GM12892 (cell line): ENCODE data around the gene AOPEP.
"Not testable (repeated sequence)": the region's sequence is repeated elsewhere in the genome, so short reads cannot be mapped to it uniquely, and the experiment has no call there.

ENCODE experiments used
- DNase-seq: peaks from one replicate; pipeline ENCODE4 v3.0.0; 2011; ENCODE audit not compliant: insufficient read length
- FAIRE-seq: peaks from 2 replicates; lab custom pipeline; 2011; peaks lifted over from hg19 to GRCh38; lab: Jason Lieb, UNC
- POLR2A ChIP-seq: IDR thresholded peaks from 2 replicates; pipeline ENCODE4 v1.6.1; 2011; ENCODE audit warnings: low read depth, low read length, control low read depth
- POLR2AphosphoS5 ChIP-seq: IDR thresholded peaks from 2 replicates; pipeline ENCODE4 v1.6.1; 2011; ENCODE audit warnings: low read depth, low read length, control low read depth
- TAF1 ChIP-seq: IDR thresholded peaks from 2 replicates; pipeline ENCODE4 v1.6.1; 2011; ENCODE audit warnings: low read depth, mild to moderate bottlenecking, control low read depth, low read length, borderline replicate concordance

Gene AOPEP

DNA sequence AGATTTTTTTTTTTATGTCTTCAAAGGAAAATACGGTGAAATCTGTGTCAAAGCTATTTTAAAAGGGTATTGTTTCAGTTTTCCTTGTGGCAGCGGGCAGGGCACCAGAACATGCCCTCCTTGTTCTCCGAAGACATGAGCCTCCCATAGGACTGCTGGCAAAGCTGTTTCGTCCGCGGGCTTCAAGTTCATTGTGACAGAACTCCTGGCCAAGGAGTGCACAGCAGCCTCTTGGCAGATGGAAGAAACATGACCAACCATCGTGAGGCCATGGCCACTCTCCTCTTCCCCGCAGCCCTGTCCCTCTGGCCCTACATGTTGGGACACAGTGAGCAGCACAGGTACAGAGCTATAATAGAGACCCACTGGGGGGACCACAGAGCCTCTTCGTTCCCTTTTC lies 99.5 kb downstream of the AOPEP start:
- no peak for FAIRE-seq
- TF ChIP-seq POLR2A = no peak
- no peak for TF ChIP-seq TAF1
- no peak for TF ChIP-seq POLR2AphosphoS5
- no peak for DNase-seq

DNA sequence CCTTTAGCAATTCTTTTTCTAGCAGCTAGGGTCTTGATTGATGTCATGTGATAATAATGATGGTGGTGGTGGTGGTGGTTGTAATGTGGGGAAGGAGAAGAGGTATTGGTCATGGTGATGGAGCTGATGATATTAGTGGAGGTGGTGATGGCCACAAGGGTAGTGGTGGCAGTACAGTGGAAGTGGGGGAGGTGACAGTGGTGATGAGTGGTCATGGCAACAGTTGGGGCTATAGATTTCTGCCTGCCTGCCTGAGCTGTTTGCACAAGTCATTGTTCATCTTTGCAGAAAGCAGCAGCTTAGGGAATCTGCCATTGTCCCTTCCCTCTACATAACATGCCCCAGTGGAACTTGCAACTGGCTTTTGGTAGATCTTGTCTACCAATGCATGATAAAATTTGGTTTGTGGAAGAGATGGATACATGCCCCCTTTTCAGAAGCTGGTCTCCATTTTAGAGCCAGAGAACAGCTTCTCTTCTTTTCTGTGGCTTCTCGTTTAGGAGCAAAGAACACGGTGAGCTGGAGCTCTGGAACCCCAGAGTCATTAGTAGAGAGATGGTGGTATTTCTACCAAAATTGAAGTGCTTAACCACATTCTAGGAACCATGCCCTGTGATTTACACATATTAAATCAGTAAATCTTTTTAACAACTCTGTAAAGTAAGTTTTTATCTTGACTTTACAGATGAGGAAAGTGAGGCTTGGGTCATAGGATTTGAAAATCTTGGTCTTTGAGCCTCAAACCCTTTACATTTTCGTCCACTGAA lies 100.3 kb downstream of the AOPEP start:
- no peak for FAIRE-seq
- TF ChIP-seq TAF1 = no peak
- no peak for TF ChIP-seq POLR2A
- no peak for TF ChIP-seq POLR2AphosphoS5
- no peak for DNase-seq

DNA sequence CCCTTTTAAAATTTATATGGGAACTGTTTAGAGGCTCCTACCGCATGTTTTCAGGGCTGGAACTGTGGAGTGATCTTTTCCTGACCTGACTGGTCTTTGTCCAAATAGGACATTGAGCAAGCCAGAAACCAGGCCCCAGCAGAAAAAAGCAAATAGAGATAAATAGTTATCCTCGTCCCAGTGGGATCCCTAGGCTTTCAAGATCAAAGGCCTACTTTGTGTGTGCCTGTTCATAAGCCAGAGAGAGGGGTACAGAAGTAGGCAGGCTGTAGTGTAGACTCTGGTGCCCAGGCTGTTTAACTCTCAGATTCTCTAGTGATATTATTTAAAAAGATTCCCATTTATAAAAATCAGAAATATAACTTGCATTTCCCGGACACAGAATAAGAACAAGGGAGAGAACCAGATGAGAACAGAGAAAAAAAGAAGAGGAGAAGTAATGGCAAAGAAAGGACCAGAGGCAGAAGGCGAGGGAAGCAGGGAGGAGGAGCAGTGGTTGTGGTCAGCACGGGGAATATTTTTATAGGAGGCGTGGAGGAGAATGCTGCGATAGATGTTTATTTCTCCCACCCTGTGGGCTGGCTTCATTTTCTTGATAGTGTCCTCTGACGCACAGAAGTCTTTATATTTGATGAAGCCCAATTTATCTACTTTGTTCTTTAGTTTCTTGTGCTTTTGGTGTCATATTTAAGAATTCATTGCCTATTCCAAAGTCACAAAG lies 101.2 kb downstream of the AOPEP start:
- DNase-seq = no peak
- no peak for TF ChIP-seq POLR2A
- no peak for TF ChIP-seq TAF1
- no peak for TF ChIP-seq POLR2AphosphoS5
- no peak for FAIRE-seq

DNA sequence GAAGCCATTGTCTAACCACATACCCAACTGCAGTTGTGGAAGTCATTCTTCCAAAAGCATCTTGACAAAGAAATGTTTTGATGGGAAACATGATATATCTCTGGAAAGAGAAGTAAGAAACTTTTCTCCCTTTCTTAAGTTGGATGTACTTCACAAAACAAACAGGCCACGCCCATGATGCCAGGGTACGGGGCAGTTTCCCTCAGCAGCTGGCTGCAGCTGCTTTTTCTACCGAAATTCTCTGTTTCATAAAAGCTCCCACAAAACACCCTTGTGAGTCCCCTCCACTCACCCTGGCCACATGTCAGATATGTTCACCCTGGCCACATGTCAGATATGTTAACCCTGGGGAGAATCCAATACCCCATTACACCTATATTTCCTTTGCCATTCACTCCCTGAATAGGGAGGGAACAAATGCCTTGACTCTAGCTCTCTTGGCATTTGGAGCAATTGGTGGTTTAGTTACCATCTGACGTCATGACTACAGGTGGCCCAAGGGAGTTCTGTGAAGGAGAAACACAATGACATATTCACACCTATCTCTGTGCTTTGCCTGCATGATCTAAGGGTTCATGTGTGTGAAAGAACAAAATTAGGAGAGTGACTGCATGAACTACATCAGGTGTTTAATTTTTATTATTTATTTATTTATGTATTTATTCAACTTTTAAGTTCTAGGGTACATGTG lies 103.0 kb downstream of the AOPEP start:
- FAIRE-seq = no peak
- DNase-seq = no peak
- no peak for TF ChIP-seq TAF1
- no peak for TF ChIP-seq POLR2AphosphoS5
- TF ChIP-seq POLR2A = no peak

DNA sequence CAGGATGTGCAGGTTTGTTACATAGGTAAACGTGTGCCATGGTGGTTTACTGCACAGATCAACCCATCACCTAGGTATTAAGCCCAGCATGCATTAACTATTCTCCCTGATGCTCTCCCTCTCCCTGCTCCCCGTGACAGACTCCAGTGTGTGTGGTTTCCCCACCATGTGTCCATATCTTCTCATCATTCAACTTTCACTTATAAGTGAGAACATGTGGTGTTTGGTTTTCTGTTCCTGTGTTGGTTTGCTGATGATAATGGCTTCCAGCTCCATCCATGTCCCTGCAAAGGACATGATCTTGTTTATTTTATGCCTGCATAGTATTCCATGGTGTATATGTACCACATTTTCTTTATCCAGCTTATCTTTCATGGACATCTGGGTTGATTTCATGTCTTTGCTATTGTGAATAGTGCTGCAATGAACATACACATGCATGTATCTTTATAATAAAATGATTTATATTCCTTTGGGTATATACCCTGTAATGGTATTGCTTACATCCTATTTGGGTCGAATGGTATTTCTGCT lies 103.6 kb downstream of the AOPEP start:
- DNase-seq, FAIRE-seq: not testable (repeated sequence)

DNA sequence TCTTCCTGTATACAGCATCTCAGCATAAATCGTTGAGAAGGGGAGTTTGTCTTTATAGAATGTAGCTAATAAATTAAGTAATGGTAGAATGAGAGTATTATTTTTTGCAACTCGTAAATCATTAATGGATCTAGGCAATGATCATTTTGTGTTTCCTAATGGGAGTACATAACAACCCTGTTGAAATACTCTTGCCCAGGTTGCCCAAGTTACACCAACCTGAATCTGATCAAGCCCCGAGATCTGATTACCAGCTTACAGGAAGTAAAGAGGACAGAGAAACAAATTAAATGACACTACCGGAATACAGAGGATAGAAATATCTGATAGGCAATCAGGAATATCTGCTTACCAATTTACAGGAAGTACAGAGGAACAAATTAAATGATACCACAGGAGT lies 107.3 kb downstream of the AOPEP start:
- DNase-seq (no peak), FAIRE-seq (no peak)
- TF ChIP-seq POLR2AphosphoS5 (no peak), TAF1 (no peak)

DNA sequence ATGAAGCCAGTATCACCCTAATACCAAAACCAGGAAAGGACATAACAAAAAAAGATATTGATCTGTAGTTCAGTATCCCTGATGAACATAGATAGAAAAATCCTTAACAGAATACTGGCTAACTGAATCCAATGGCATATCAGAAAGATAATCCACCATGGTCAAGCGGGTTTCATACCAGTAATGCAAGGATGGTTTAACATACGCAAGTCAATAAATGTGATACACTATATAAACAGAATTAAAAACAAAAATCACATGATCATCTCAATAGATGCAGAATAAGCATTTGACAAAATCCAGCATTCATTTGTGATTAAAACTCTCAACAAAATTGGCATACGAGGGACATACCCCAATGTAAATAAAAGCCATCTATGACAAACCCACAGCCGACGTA lies 110.9 kb downstream of the AOPEP start:
- DNase-seq = no peak
- TF ChIP-seq TAF1 (no peak), POLR2AphosphoS5 (no peak), POLR2A (no peak)
- FAIRE-seq = no peak

DNA sequence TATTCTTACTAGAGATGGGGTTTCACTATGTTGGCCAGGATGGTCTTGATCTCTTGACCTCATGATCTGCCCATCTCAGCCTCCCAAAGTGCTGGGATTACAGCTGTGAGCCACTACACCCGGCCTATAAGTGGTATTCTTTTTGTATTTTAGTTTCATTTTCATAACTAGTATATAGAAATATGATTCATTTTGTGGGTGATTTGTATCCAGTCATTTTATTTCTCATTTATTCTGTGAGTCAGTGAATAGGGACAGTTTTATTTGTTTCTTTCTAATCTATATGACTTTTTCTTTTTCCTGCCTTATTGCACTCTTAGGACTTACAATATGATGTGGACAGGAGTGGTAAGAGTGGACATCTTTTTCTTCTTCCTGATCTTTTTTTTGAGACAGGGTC lies 112.9 kb downstream of the AOPEP start:
- DNase-seq = no peak
- FAIRE-seq = no peak
- TF ChIP-seq POLR2AphosphoS5 = no peak
- TF ChIP-seq TAF1 = no peak
- TF ChIP-seq POLR2A = no peak

DNA sequence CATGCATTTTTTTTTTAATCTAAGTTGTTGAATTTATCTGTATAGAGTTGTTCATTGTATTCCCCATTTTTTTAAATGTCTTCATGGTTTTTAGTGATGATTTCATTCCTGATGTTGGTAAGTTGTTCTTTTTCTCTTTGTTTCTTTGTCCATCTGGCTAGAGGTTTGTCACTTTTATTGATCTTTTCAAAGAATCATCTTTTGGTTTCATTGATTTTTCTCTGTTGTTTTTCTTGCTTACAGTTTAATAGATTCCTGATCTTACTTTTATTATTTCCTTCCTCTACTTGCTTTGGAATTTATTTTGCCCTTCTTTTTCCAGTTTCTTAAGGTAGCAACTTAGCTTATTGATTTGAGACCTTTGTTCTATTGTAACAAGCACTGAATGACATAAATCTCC lies 114.2 kb downstream of the AOPEP start:
- FAIRE-seq (no peak), DNase-seq (no peak)
- TF ChIP-seq TAF1 (no peak), POLR2A (no peak), POLR2AphosphoS5 (no peak)

DNA sequence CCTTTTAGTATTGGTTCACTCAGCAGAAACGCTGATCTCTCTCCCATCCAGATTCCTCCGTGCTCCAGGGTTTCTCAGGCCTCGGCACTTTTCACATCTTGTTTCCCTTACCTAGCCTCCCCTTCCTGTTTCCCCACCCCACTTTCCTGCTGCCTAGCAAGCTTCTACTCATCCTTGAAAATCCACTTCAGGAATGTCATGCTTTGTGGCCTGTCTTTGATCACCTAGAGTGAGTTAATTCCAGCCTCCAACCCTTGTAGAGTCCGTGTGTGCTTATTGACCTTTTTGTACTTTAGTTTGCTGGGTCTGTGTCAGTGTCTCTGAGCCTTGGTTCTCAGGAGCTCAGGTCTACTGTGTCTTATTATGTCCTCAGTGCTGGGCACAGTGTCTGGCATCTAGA lies 116.6 kb downstream of the AOPEP start:
- DNase-seq (no peak), FAIRE-seq (no peak)
- no peak for TF ChIP-seq POLR2A

DNA sequence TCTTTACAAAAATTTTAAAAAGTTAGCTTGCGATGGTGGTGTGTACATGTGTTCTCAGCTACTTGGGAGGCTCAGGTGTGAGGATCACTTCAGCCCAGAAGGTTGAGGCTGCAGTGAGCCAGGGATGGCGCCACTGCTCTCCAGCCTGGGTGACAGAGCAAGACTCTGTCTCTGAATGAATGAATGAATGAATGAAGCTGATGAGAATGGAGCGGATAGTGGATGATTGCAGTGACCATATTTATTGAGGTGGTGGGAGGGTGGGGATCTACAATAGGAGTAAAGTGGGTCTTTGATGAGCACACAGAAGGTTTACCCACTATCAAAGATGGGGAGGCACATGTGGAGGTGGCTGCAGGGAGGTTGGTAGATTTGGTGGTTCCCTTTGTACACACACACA lies 120.2 kb downstream of the AOPEP start:
- FAIRE-seq (no peak), DNase-seq (no peak)
- TF ChIP-seq TAF1 (no peak), POLR2AphosphoS5 (no peak)

DNA sequence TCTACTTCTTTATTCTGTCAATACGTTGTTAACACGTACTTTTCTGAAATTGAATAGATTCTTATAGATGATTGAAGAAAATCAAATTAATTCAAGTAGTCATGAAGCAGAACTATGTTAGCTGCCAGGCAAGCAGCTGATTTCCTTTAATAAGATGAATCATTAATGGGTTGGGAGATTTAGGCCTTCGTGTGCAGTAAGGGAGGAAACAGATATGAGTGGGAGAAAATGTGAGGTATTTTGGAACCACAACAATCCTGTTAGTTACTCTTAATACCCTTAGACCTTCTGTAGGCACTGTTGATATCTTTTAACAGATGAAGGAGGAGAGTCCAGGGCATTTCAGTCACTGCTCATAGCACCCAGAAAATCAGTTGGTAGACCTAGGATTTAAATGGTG lies 121.0 kb downstream of the AOPEP start:
- no peak for TF ChIP-seq POLR2AphosphoS5
- no peak for TF ChIP-seq TAF1
- TF ChIP-seq POLR2A = no peak
- FAIRE-seq (no peak), DNase-seq (no peak)

DNA sequence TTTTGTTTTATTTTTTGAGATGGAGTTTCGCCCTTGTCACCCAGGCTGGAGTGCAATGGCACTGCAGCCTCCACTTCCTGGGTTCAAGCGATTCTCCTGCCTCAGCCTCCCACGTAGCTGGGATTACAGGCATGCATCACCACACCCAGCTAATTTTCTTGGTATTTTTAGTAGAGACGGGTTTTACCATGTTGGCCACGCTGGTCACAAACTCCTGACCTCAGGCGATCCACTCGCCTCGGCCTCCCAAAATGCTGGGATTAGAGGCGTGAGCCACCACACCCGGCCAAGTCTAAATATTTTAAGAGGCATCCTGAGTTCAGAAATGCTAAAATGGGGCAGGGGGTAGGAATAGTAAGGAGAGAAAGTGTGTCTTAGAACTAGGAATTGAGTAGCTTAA lies 122.3 kb downstream of the AOPEP start:
- not testable (repeated sequence) for DNase-seq, FAIRE-seq
